SU-DHL-6 (cell line): ENCODE measurements around the gene MNX1.

Source experiments
- EZH2phosphoT487 ChIP-seq: fragments of 200-600 bp; sonication (generic), shearing (Covaris generic); conservative IDR thresholded peaks from 2 replicates; pipeline ENCODE4 v1.6.1; 2018; ENCODE audit warnings: mild to moderate bottlenecking, antibody characterized with exemption, low read length, moderate library complexity, mixed read lengths
- TF ChIP-seq, protein P1 (sequence below): fragments of 200-600 bp; sonication (generic); IDR thresholded peaks from one replicate; pipeline ENCODE4 v1.5.1; 2017; ENCODE audit warnings: antibody characterized with exemption, mild to moderate bottlenecking, low read length, moderate library complexity; ENCODE audit not compliant: insufficient read depth, poor library complexity, severe bottlenecking

DNA sequence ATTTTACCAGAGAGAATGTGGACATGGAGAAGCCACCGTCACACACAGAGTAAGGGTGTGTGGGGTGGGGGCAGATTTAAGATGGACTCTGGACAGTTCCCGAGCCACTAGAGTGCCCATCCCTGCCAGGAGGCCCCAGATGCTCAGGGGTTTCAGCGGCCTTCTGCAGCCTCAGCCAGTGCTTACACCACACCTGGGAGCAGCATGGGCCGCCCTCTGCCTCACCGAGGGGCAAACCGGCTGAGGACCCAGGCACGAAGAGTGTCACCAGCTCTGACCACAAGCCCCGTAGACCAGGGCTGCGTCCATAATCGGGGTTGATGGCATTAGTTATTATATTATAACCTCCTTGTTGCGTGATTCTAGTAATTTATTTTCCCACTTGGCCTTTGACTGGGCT, 6.7 kb upstream of the MNX1 start:
- TF ChIP-seq, protein P1, sequence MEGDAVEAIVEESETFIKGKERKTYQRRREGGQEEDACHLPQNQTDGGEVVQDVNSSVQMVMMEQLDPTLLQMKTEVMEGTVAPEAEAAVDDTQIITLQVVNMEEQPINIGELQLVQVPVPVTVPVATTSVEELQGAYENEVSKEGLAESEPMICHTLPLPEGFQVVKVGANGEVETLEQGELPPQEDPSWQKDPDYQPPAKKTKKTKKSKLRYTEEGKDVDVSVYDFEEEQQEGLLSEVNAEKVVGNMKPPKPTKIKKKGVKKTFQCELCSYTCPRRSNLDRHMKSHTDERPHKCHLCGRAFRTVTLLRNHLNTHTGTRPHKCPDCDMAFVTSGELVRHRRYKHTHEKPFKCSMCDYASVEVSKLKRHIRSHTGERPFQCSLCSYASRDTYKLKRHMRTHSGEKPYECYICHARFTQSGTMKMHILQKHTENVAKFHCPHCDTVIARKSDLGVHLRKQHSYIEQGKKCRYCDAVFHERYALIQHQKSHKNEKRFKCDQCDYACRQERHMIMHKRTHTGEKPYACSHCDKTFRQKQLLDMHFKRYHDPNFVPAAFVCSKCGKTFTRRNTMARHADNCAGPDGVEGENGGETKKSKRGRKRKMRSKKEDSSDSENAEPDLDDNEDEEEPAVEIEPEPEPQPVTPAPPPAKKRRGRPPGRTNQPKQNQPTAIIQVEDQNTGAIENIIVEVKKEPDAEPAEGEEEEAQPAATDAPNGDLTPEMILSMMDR, result no peak
- TF ChIP-seq EZH2phosphoT487, result no peak
